Heart right ventricle (tissue), 16 donors: ENCODE data around the gene EML1. TPM values are rescaled to one million over a fixed set of nuclear protein-coding genes. Genes with fewer than 3 reads are reported as not detected.

ENCODE experiments used
- ATAC-seq, 8 donors: fragments of 200-7000 bp; cut with Tn5 transposase; one replicate each; pipeline ENCODE4 v1.9.1; 2020; ENCODE audit warnings: mild to moderate bottlenecking in 8 of 8, moderate library complexity in 8 of 8, moderate number of reproducible peaks in 1 of 8
- DNase-seq, 2 donors: peaks; one replicate each; pipeline ENCODE4 v3.0.0-alpha.2; 2020
- H3K27ac ChIP-seq, 10 donors: fragments of 200-600 bp; sonication (generic) in 2 of 10; one replicate each; pipeline versions ENCODE4 v1.5.0 to v1.8.0; 2020 to 2022; ENCODE audit warnings: mild to moderate bottlenecking in 3 of 10
- H3K27me3 ChIP-seq, 7 donors: fragments of 200-600 bp; one replicate each; pipeline ENCODE4 v1.8.0; 2021 to 2022; ENCODE audit warnings: mild to moderate bottlenecking in 2 of 7
- H3K36me3 ChIP-seq, 9 donors: fragments of 200-600 bp; sonication (generic) in 1 of 9; one replicate each; pipeline versions ENCODE4 v1.5.0 to v1.8.0; 2020 to 2022; ENCODE audit warnings: mild to moderate bottlenecking in 2 of 9
- H3K4me1 ChIP-seq, 9 donors: fragments of 200-600 bp; sonication (generic) in 1 of 9; one replicate each; pipeline versions ENCODE4 v1.5.0 to v1.8.0; 2020 to 2022; ENCODE audit warnings: mild to moderate bottlenecking in 4 of 9
- H3K4me3 ChIP-seq, 10 donors: fragments of 200-600 bp; sonication (generic) in 2 of 10; one replicate each; pipeline versions ENCODE4 v1.5.0 to v1.8.0; 2020 to 2022; ENCODE audit warnings: mild to moderate bottlenecking in 7 of 10, moderate library complexity in 2 of 10
- H3K9me3 ChIP-seq, 11 donors: fragments of 200-600 bp in 10 of 11; sonication (generic) in 2 of 11; one replicate each; pipeline versions ENCODE4 v1.5.0 to v1.8.0; 2013 to 2022; ENCODE audit warnings: mild to moderate bottlenecking in 2 of 11, control low read depth in 1 of 11, moderate library complexity in 1 of 11
- WGBS, 2 donors: extraction: QIAGEN DNeasy Blood & Tissue Kit; methylation state at CpG; one replicate each; pipeline ENCODE4 v1.1.7; 2013; ENCODE audit warnings: inconsistent platforms in 1 of 2; 5-methylcytosine and 5-hydroxymethylcytosine counted together
- intact Hi-C, 10 donors: fragments of 100-400 bp; cut with DNase I; formaldehyde crosslinking; loops; one replicate each; pipeline versions ENCODE4 v1.11.1 to v1.14.2; 2022
- polyA plus RNA-seq, 2 donors: library from polyadenylated mRNA; stranded (reverse); fragments of 200-250 nt; gene quantifications; one replicate each; pipeline ENCODE4 v1.2.3, GENCODE V29; 2013
- total RNA-seq, 10 donors: library from RNA; stranded (reverse); fragmentation: NEBNext Ultra II Directional in 3 of 10; extraction: Animal tissue kit (Norgen Biotek cat#: 25700) in 3 of 10; gene quantifications; one replicate each; pipeline versions ENCODE4 v1.2.1 to v1.2.4, GENCODE V29; 2021 to 2023
- TF ChIP-seq, protein P1 (sequence below), 9 donors: fragments of 200-600 bp; sonication (generic) in 2 of 9; IDR thresholded peaks; one replicate each; pipeline versions ENCODE4 v1.5.0 to v1.8.0; 2021 to 2022; ENCODE audit warnings: antibody characterized with exemption in 9 of 9, mild to moderate bottlenecking in 5 of 9, moderate library complexity in 1 of 9
- donor health status: Arrhythmogenic right ventricular cardiomyopathy.
- donor health status: ischemic (EF 13 %, LVEDD 7.1; RV severe dilation, severe dysfunction).
- donor health status: healthy with polysubstance abuse.
- donor health status: DM: no; HTN: yes; CAD: no.
- donor health status: DM: no; HTN: no; CAD: no.
- donor health status: ischemic (EF 25% LVEDD 6.9; RV normal size, moderate dysfunction).
- donor health status: ischemic (EF 25% LVEDD 5.7; RV mildly dilated, moderate dysfunction).
- donor health status: healthy.
- donor health status: DM: yes; HTN: yes; CAD: no.
- donor health status: Ischemic cardiomyopathy.
- donor health status: ischemic (EF 35%, LVEDD 5.7; RV mildly dilated, moderate dysfunction).
- donor health status: nonischemic (EF 11% LVEDD 7.7; RV severe dilation, severe dysfunction).
- donor health status: DM: yes; HTN: yes; CAD: no.
- donor health status: PGD.
- donor health status: ischemic (EF 29% LVEDD 5.4; RV normal size, mild dysfunction).
- donor health status: nonischemic (EF 23%, LVEDD 6.1; RV moderate dilation, normal function).

EML1 gene
- total and polyA plus RNA-seq, 12 donors: 9.1 to 49.2 (median 33.8) TPM

DNA sequence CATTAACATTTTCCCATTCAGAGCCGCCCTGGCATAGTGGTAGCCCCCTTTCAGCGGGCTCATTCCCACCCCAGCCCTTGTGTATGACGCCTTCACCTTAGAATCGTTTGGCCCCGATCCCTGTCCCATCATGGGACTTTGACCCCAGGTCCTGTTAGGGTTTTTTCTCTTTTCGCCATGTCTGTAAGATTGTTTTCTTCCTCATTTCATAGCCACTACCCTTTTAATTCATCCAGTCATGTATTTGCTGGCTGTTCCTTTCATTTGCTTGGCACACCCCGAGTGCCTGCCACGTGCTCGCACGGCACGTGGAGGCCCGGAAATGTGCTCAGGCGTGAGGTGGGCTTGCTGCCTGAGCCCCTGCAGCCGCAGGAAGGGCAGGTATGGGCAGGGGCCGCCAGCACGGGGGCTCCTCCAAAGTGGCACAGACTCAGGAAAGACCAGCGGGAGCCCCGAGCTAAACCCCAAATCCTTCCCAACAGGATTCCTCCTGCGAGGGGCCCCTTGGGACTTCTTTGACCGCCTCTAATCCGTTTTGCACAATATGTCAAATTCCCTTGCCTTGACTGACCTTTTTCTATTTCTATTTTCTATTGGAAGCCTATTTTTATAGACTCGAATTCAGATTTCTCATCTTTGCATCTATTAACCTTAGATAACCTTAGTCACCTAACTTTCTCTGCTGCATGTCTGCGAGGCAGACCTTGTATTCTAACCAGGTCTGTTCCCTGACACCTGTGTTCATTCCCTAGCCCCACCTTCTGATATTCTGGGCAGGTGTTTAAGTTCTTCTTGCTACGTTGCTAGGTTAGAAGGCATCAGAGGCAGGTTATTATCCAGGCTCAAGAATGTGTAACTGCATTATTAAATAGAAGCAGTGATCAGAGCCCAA lies 114.8 kb downstream of the EML1 start:
- DNase-seq: no peak
- ATAC-seq: no peak
- Histone ChIP-seq H3K4me1 (no peaks in the 10 kb centered on the region), H3K9me3 (peaks cover 0 to 4% (median 0%) of the 10 kb centered on the region in 11 donors), H3K27ac (no peak overlapping the region), H3K4me3 (no peak overlapping the region), H3K27me3 (no peaks in the 10 kb centered on the region), H3K36me3 (peaks cover 0 to 99% (median 28%) of the 10 kb centered on the region in 9 donors)
- intact Hi-C loops: no loop called here
- TF ChIP-seq, protein P1, sequence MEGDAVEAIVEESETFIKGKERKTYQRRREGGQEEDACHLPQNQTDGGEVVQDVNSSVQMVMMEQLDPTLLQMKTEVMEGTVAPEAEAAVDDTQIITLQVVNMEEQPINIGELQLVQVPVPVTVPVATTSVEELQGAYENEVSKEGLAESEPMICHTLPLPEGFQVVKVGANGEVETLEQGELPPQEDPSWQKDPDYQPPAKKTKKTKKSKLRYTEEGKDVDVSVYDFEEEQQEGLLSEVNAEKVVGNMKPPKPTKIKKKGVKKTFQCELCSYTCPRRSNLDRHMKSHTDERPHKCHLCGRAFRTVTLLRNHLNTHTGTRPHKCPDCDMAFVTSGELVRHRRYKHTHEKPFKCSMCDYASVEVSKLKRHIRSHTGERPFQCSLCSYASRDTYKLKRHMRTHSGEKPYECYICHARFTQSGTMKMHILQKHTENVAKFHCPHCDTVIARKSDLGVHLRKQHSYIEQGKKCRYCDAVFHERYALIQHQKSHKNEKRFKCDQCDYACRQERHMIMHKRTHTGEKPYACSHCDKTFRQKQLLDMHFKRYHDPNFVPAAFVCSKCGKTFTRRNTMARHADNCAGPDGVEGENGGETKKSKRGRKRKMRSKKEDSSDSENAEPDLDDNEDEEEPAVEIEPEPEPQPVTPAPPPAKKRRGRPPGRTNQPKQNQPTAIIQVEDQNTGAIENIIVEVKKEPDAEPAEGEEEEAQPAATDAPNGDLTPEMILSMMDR (IDR thresholded peaks at IDR 0.05): no peak
- 89 to 93% methylated on average over 24 of the region's 24 CpGs for WGBS, 2 donors

- no peaks in the 10 kb centered on the region for H3K27me3 ChIP-seq
- DNase-seq: no peak
- no peaks in the 10 kb centered on the region for H3K9me3 ChIP-seq
- 82 to 90% methylated on average over 7 of the region's 7 CpGs for WGBS, 2 donors
- H3K27ac ChIP-seq: no peak overlapping the region
- H3K36me3 ChIP-seq: peaks cover 0 to 99% (median 28%) of the 10 kb centered on the region in 9 donors
- intact Hi-C loops: no loop called here
- H3K4me3 ChIP-seq: no peak overlapping the region
- no peak for ATAC-seq
- TF ChIP-seq, protein P1 (IDR thresholded peaks at IDR 0.05): no peak
- no peaks in the 10 kb centered on the region for H3K4me1 ChIP-seq
These were observed 115.5 kb downstream of the EML1 start for GRCh38 chr14:99908653-99909250.

DNA sequence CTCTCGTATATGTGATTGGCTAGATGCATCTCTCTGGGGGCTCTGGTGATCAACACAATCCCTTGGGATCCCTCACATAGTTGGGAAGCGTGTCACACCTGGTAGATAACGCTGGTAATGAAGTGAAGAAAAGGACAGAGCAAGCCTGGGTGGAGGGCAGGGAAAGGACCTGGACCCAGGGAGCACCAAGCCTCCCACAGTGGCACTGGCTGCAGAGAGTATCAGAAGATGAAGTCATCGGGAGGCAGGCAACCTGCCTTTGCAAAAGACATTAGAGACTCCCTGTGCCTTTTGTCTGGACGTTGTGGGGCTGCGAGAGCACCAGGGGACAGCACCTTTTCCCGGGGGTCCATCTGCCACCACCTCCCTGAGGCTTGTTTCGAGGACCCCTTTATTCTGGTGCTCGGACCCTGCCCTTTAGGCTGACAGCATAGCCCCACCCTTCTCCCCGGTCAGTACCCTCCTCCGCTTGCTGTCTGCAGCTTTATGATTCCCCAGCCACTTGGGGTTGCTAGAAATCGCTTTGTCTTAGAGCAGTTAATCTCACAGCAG lies 116.4 kb downstream of the EML1 start:
- H3K36me3 ChIP-seq: peaks cover 0 to 99% (median 35%) of the 10 kb centered on the region in 9 donors
- intact Hi-C loops: no loop called here

More for the DNA sequence above, 116.4 kb downstream of the EML1 start:
- Histone ChIP-seq H3K27ac (no peak overlapping the region), H3K27me3 (no peaks in the 10 kb centered on the region), H3K4me1 (no peaks in the 10 kb centered on the region), H3K9me3 (no peaks in the 10 kb centered on the region), H3K4me3 (no peak overlapping the region)
- WGBS, 2 donors: 91 to 93% methylated on average over 12 of the region's 12 CpGs
- TF ChIP-seq, protein P1 (IDR thresholded peaks at IDR 0.05): no peak
- DNase-seq (no peak), ATAC-seq (no peak)
